Hepatocyte (in vitro differentiated cells): ENCODE results near the gene TCEA3.
"Not testable (repeated sequence)": the region's sequence is repeated elsewhere in the genome, so short reads cannot be mapped to it uniquely, and the experiment has no call there.

Source experiments
- EZH2 ChIP-seq: fragments of 200-600 bp; sonication (generic); IDR thresholded peaks from 2 replicates; pipeline ENCODE4 v1.6.1; 2016; ENCODE audit warnings: antibody characterized with exemption, mild to moderate bottlenecking, borderline replicate concordance
- EZH2phosphoT487 ChIP-seq: fragments of 200-600 bp; sonication (generic); IDR thresholded peaks from one replicate; pipeline ENCODE4 v1.6.1; 2018; ENCODE audit warnings: antibody characterized with exemption, mild to moderate bottlenecking, low read depth, moderate library complexity; ENCODE audit not compliant: unreplicated experiment, severe bottlenecking
- TF ChIP-seq, protein P1 (sequence below): fragments of 200-600 bp; sonication (generic); IDR thresholded peaks from 2 replicates; pipeline ENCODE4 v1.5.1; 2016; ENCODE audit warnings: antibody characterized with exemption, mild to moderate bottlenecking; ENCODE audit not compliant: poor library complexity

DNA sequence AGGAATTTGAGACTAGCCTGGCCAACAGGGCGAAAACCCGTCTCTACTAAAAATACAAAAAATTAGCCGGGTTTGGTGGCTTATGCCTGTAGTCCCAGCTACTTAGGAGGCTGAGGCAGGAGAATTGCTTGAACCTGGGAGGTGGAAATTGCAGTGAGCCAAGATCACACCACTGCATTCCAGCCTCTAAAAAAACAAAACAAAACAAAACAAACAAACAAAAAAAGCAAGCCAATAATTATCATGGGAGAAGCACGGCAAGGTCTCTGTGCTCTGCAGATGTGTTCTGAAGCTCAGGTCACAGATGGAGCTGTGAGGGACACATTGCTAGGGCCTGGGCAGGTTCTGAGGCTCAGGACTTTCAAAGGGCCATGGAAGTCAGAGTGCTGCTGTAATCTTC is 44.3 kb downstream of the TCEA3 start:
- TF ChIP-seq, protein P1, sequence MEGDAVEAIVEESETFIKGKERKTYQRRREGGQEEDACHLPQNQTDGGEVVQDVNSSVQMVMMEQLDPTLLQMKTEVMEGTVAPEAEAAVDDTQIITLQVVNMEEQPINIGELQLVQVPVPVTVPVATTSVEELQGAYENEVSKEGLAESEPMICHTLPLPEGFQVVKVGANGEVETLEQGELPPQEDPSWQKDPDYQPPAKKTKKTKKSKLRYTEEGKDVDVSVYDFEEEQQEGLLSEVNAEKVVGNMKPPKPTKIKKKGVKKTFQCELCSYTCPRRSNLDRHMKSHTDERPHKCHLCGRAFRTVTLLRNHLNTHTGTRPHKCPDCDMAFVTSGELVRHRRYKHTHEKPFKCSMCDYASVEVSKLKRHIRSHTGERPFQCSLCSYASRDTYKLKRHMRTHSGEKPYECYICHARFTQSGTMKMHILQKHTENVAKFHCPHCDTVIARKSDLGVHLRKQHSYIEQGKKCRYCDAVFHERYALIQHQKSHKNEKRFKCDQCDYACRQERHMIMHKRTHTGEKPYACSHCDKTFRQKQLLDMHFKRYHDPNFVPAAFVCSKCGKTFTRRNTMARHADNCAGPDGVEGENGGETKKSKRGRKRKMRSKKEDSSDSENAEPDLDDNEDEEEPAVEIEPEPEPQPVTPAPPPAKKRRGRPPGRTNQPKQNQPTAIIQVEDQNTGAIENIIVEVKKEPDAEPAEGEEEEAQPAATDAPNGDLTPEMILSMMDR, result not testable (repeated sequence)
- not testable (repeated sequence) for TF ChIP-seq EZH2, EZH2phosphoT487
